Neural crest cell (in vitro differentiated cells): ENCODE measurements around the gene WNT7A. TPM values are rescaled to one million over a fixed set of nuclear protein-coding genes. Genes with fewer than 3 reads are reported as not detected.
A peak's percentile ranks its signal among the peaks of the same experiment; 100 is the strongest.

Experiments
- DNase-seq: peaks from one replicate; pipeline ENCODE4 v3.0.0; 2021; ENCODE audit warnings: low read depth, mixed read lengths, low spot score
- H3K27ac Mint-ChIP-seq: one replicate; pipeline ENCODE4 v1.8.0; 2021; ENCODE audit warnings: mild to moderate bottlenecking, mixed read lengths; ENCODE audit not compliant: unreplicated experiment
- H3K27me3 Mint-ChIP-seq: 2 replicates; pipeline ENCODE4 v1.8.0; 2021; ENCODE audit warnings: low read depth, mild to moderate bottlenecking, mixed read lengths
- H3K36me3 Mint-ChIP-seq: 2 replicates; pipeline ENCODE4 v1.8.0; 2021; ENCODE audit warnings: low read depth, mild to moderate bottlenecking, mixed read lengths
- H3K4me1 Mint-ChIP-seq: 2 replicates; pipeline ENCODE4 v1.8.0; 2021; ENCODE audit warnings: mixed read lengths
- H3K4me3 Mint-ChIP-seq: one replicate; pipeline ENCODE4 v1.8.0; 2021; ENCODE audit warnings: mild to moderate bottlenecking, mixed read lengths
- H3K9me3 Mint-ChIP-seq: 2 replicates; pipeline ENCODE4 v1.8.0; 2021; ENCODE audit warnings: mixed read lengths
- CTCF ChIP-seq: fragments of 200-600 bp; sonication (generic); conservative IDR thresholded peaks from 2 replicates; pipeline ENCODE4 v1.5.0; 2021; ENCODE audit warnings: antibody characterized with exemption, mild to moderate bottlenecking
- total RNA-seq: library from RNA; stranded (reverse); gene quantifications from 2 replicates; pipeline ENCODE4 v1.2.1, GENCODE V29; 2021

WNT7A gene
- total RNA-seq, 1 donor from 2014 or later: 9.8 TPM

GRCh38 chr3:13792051-13792490 is 87.8 kb downstream of the WNT7A start:
- Mint-ChIP-seq H3K4me1 (peaks cover 59% of the 10 kb centered on the region), H3K4me3 (no peak overlapping the region), H3K9me3 (no peaks in the 10 kb centered on the region), H3K36me3 (no peaks in the 10 kb centered on the region), H3K27ac (peak overlapping the region; percentile 67), H3K27me3 (no peaks in the 10 kb centered on the region)
- no peak for TF ChIP-seq CTCF
- DNase-seq: no peak

GRCh38 chr3:13791198-13792050 is 88.4 kb downstream of the WNT7A start:
- H3K4me3 Mint-ChIP-seq: no peak overlapping the region
- no peaks in the 10 kb centered on the region for H3K9me3 Mint-ChIP-seq
- TF ChIP-seq CTCF: no peak
- no peaks in the 10 kb centered on the region for H3K36me3 Mint-ChIP-seq
- H3K4me1 Mint-ChIP-seq: peaks cover 60% of the 10 kb centered on the region
- peak overlapping the region; percentile 79 for H3K27ac Mint-ChIP-seq
- H3K27me3 Mint-ChIP-seq: no peaks in the 10 kb centered on the region
- DNase-seq: no peak

GRCh38 chr3:13790376-13791197 is 89.3 kb downstream of the WNT7A start:
- Mint-ChIP-seq H3K4me1 (peaks cover 63% of the 10 kb centered on the region), H3K4me3 (no peak overlapping the region), H3K9me3 (no peaks in the 10 kb centered on the region), H3K27ac (peak overlapping the region; percentile 79), H3K27me3 (no peaks in the 10 kb centered on the region), H3K36me3 (no peaks in the 10 kb centered on the region)
- no peak for DNase-seq
- TF ChIP-seq CTCF: no peak

GRCh38 chr3:13788522-13789424 is 91.1 kb downstream of the WNT7A start:
- H3K27me3 Mint-ChIP-seq: no peaks in the 10 kb centered on the region
- H3K9me3 Mint-ChIP-seq: no peaks in the 10 kb centered on the region
- peak overlapping the region; percentile 27 for H3K4me3 Mint-ChIP-seq
- no peak for DNase-seq
- peaks cover 80% of the 10 kb centered on the region for H3K4me1 Mint-ChIP-seq
- no peak for TF ChIP-seq CTCF
- no peaks in the 10 kb centered on the region for H3K36me3 Mint-ChIP-seq
- H3K27ac Mint-ChIP-seq: peak overlapping the region; percentile 78
